ENCODE results near the gene MSL3B.

MSL3B gene

DNA sequence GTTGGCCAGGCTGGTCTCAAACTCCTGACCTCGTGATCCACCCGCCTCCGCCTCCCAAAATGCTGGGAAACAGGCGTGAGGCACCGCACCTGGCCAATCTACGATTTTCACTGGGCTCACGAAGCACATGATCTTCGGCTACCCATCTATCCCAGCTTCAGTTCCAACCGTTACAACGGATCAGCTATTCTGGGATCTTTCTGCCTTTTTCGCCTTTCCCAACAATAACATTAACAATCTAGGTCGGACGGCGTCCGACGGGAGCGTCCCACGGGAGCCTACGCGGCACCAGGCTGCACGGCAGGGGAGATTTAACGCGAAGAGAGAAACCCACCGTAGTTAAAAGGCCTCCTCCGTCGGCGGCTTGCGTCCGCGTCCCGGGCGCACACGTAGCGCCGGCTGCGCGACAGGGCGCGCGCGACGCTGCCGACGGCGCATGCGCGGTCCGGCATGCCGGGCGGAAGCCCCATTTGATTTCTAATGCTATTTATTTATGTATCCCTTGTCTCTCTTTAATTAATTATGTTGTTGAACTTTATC, at the start of gene MSL3B:
TSS of gene MSL3B (minus strand) at position 394 of the 540 bp plus-strand sequence.
- peaks cover 2 to 22% (median 17%) of the 10 kb centered on the region in 8 donors for H3K9me3 Mint-ChIP-seq
- peak within 1 kb of the TSS in 6 of 7 donors; percentile 74 to 92 (median 80) for H3K27ac Mint-ChIP-seq
- POLR2A ChIA-PET (ENCODE audit: partially characterized antibody) = interaction anchor here (1.0 kb wide), 1 partner anchor 13 kb away, joined by 3 read pairs; no protein-coding TSS in a partner anchor

DNA sequence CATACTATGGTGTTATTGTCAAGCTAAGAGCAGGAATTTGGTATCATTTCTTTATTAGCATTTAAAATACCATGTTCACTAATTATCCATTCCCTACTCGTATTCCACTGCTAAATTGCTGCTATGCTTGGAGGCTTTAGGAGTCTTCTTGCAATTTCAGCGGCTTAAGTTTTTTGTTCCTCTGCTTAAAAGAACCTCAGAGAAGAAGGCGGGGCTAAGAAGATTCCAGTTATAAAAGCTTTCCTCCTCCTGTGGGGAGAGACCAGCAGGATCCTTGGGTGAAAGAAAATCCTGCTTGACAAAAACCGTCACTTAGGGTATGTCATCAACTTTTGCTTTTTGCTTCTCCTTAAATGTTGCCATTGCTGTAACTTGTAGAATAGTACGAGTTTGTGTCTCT, 48.9 kb upstream of the MSL3B start, which contains the start of gene TRPM8:
TSS of gene TRPM8 (plus strand) at position 258 of the 400 bp plus-strand sequence. CDS start 9,165 bp downstream, outside the sequence.
- DNase-seq = no peak
- Mint-ChIP-seq H3K27me3 (peaks cover 20 to 23% of the 10 kb centered on the region in 2 donors), H3K27ac (peak within 1 kb of the TSS in 1 of 7 donors; percentile 36), H3K4me3 (no peak within 1 kb of the TSS), H3K36me3 (no peaks in the 10 kb centered on the region), H3K4me1 (peaks cover 1 to 6% (median 2%) of the 10 kb centered on the region in 4 donors), H3K9me3 (peaks cover 0 to 3% (median 0%) of the 10 kb centered on the region in 8 donors)
- POLR2A ChIA-PET (ENCODE audit: partially characterized antibody) = no interaction called here
- peaks cover 3% of the 10 kb centered on the region for H3K27me3 ChIP-seq (ENCODE audit: insufficient read depth, low read length)
- no peak within 1 kb of the TSS for H3K27ac ChIP-seq (ENCODE audit: low read depth, low read length)
- no peaks in the 10 kb centered on the region for H3K9me3 ChIP-seq (ENCODE audit: control insufficient read depth in 1 of 2, low read length in 2 of 2)
- no peaks in the 10 kb centered on the region for H3K36me3 ChIP-seq (ENCODE audit: insufficient read depth, low read length)
- H3K4me3 ChIP-seq (ENCODE audit: low read length in 2 of 2) = no peak within 1 kb of the TSS
- CTCF ChIA-PET (ENCODE audit: partially characterized antibody) = no interaction called here
- no peaks in the 10 kb centered on the region for H3K4me1 ChIP-seq (ENCODE audit: insufficient read depth, low read length)
- intact Hi-C loops (cut with micrococcal nuclease) = no loop called here

More for the DNA sequence above, at the start of gene MSL3B:
- H3K27me3 Mint-ChIP-seq = peaks cover 14 to 22% of the 10 kb centered on the region in 2 donors
- H3K4me1 Mint-ChIP-seq = peaks cover 2 to 8% (median 5%) of the 10 kb centered on the region in 4 donors
- H3K4me1 ChIP-seq (ENCODE audit: insufficient read depth, low read length) = no peaks in the 10 kb centered on the region
- no peaks in the 10 kb centered on the region for H3K27me3 ChIP-seq (ENCODE audit: insufficient read depth, low read length)
- no peaks in the 10 kb centered on the region for H3K36me3 ChIP-seq (ENCODE audit: insufficient read depth, low read length)
- peak within 1 kb of the TSS; percentile 71 to 76 for H3K4me3 ChIP-seq (ENCODE audit: low read length in 2 of 2)
- CTCF ChIA-PET (ENCODE audit: partially characterized antibody) = interaction anchor here (2.8 kb wide), 1 partner anchor 11 kb away, joined by 14 read pairs; no protein-coding TSS in a partner anchor
- peak; percentile 47 to 65 (median 63) for DNase-seq
- peak within 1 kb of the TSS; percentile 88 to 95 (median 91) for H3K4me3 Mint-ChIP-seq
- intact Hi-C loops (cut with micrococcal nuclease) = loop anchor here (1.0 kb wide), 1 partner anchor 14 kb away; the partner anchor contains the start of gene HJURP
- no peaks in the 10 kb centered on the region for H3K9me3 ChIP-seq (ENCODE audit: control insufficient read depth in 1 of 2, low read length in 2 of 2)
- peaks cover 4 to 7% of the 10 kb centered on the region in 2 donors for H3K36me3 Mint-ChIP-seq
- H3K27ac ChIP-seq (ENCODE audit: low read depth, low read length) = no peak within 1 kb of the TSS

DNA sequence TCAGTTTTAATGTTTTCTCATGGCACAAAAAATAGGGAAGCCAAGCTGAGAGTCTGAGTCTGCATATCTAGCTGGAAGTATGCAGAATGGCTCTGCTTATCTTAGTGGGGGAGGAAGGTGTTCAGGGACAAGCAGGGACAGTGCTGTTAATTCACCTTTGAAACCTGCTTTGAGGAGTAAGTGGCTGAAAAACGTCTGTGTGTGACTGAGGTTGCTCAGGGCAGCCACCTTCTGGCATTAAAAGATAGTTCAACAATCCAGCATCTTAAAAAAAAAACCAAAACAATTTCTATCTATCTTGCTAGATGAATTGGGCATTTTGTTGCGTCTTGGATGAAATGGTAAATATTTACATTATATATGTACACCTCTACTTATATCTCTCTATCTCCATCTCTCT, 46.9 kb upstream of the MSL3B start:
- no peak overlapping the region for H3K4me3 Mint-ChIP-seq
- ChIA-PET POLR2A (ENCODE audit: partially characterized antibody) (no interaction called here), CTCF (ENCODE audit: partially characterized antibody) (interaction anchor here (0.9 kb wide), 1 partner anchor 14 kb away, joined by 5 read pairs; no protein-coding TSS in a partner anchor)
- Histone ChIP-seq H3K36me3 (ENCODE audit: insufficient read depth, low read length) (no peaks in the 10 kb centered on the region), H3K4me1 (ENCODE audit: insufficient read depth, low read length) (no peaks in the 10 kb centered on the region), H3K27me3 (ENCODE audit: insufficient read depth, low read length) (peaks cover 3% of the 10 kb centered on the region), H3K27ac (ENCODE audit: low read depth, low read length) (no peak overlapping the region), H3K4me3 (ENCODE audit: low read length in 2 of 2) (no peak overlapping the region), H3K9me3 (ENCODE audit: control insufficient read depth in 1 of 2, low read length in 2 of 2) (no peaks in the 10 kb centered on the region)
- peaks cover 1 to 5% (median 2%) of the 10 kb centered on the region in 4 donors for H3K4me1 Mint-ChIP-seq
- peaks cover 0 to 3% (median 0%) of the 10 kb centered on the region in 8 donors for H3K9me3 Mint-ChIP-seq
- H3K27ac Mint-ChIP-seq = peak overlapping the region in 1 of 7 donors; percentile 5
- DNase-seq = no peak
- intact Hi-C loops (cut with micrococcal nuclease) = no loop called here
- H3K36me3 Mint-ChIP-seq = no peaks in the 10 kb centered on the region
- peaks cover 20 to 23% of the 10 kb centered on the region in 2 donors for H3K27me3 Mint-ChIP-seq

DNA sequence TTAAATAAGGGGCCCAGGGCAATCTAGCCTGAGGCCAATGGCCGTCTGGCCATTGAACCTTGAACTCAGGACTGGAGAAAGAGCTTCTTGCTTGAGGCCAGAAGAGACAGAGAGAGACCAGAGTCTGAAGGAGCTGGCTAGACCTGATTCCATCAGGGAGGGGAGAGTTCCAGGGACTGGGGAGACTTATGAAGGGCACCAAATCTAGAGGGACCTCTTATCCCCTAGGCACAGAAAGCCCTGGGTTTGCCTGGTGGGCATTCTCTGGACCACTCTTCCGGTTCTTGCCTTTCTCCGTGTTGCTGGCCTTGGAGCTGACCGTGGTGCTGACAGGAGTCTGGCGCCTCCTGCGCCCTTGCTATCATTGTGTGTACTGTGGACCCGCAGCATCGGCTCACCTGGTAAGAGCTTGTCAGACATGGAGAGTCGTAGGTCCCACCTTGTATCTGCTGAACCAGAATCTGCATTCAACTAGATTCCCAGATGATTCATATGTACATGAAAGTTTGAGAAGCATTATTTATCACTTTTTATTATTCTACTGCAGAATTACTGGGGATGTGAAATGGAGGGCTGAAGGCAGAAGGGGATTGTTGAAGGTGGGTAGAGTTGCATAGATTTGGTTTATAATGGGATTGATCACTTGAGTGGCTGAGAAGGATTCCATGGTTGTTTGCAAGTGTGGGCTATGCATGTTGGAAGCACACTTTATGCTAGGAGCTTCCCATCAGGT, 44.7 kb upstream of the MSL3B start:
- Histone ChIP-seq H3K27me3 (ENCODE audit: insufficient read depth, low read length) (peaks cover 3% of the 10 kb centered on the region), H3K9me3 (ENCODE audit: control insufficient read depth in 1 of 2, low read length in 2 of 2) (no peaks in the 10 kb centered on the region), H3K27ac (ENCODE audit: low read depth, low read length) (no peak overlapping the region), H3K4me1 (ENCODE audit: insufficient read depth, low read length) (no peaks in the 10 kb centered on the region), H3K36me3 (ENCODE audit: insufficient read depth, low read length) (no peaks in the 10 kb centered on the region), H3K4me3 (ENCODE audit: low read length in 2 of 2) (no peak overlapping the region)
- Mint-ChIP-seq H3K4me1 (peaks cover 0 to 2% (median 0%) of the 10 kb centered on the region in 4 donors), H3K27me3 (peaks cover 19 to 22% of the 10 kb centered on the region in 2 donors), H3K36me3 (no peaks in the 10 kb centered on the region), H3K9me3 (peaks cover 0 to 3% (median 0%) of the 10 kb centered on the region in 8 donors), H3K27ac (peak overlapping the region in 1 of 7 donors; percentile 1), H3K4me3 (no peak overlapping the region)
- intact Hi-C loops (cut with micrococcal nuclease) = no loop called here
- POLR2A ChIA-PET (ENCODE audit: partially characterized antibody) = no interaction called here
- CTCF ChIA-PET (ENCODE audit: partially characterized antibody) = no interaction called here
- no peak for DNase-seq

DNA sequence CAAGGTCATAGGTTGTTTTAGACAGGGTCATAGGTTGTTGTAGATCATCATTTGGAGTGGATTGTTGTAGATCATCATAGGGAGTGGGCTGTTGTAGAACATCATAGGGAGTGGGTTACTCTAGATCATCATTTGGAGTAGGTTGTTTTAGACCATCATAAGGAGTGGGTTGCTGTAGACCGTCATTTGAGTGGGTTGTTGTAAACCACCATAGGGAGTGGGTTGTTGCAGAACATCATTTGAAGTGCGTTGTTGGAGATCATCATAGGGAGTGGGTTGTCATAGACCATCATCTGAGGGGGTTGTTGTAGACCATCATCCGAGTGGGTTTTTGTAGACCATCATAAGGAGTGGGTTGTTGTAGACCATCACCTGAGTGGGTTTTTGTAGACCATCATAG, 39.4 kb upstream of the MSL3B start:
- ChIA-PET POLR2A (ENCODE audit: partially characterized antibody) (no interaction called here), CTCF (ENCODE audit: partially characterized antibody) (no interaction called here)
- Mint-ChIP-seq H3K36me3 (no peaks in the 10 kb centered on the region), H3K27me3 (peaks cover 12 to 19% of the 10 kb centered on the region in 2 donors), H3K27ac (no peak overlapping the region), H3K9me3 (peaks cover 0 to 6% (median 0%) of the 10 kb centered on the region in 8 donors), H3K4me1 (no peaks in the 10 kb centered on the region), H3K4me3 (no peak overlapping the region)
- Histone ChIP-seq H3K4me3 (ENCODE audit: low read length in 2 of 2) (no peak overlapping the region), H3K9me3 (ENCODE audit: control insufficient read depth in 1 of 2, low read length in 2 of 2) (no peaks in the 10 kb centered on the region), H3K27ac (ENCODE audit: low read depth, low read length) (no peak overlapping the region), H3K4me1 (ENCODE audit: insufficient read depth, low read length) (no peaks in the 10 kb centered on the region), H3K36me3 (ENCODE audit: insufficient read depth, low read length) (no peaks in the 10 kb centered on the region), H3K27me3 (ENCODE audit: insufficient read depth, low read length) (no peaks in the 10 kb centered on the region)
- no peak for DNase-seq
- intact Hi-C loops (cut with micrococcal nuclease) = no loop called here

DNA sequence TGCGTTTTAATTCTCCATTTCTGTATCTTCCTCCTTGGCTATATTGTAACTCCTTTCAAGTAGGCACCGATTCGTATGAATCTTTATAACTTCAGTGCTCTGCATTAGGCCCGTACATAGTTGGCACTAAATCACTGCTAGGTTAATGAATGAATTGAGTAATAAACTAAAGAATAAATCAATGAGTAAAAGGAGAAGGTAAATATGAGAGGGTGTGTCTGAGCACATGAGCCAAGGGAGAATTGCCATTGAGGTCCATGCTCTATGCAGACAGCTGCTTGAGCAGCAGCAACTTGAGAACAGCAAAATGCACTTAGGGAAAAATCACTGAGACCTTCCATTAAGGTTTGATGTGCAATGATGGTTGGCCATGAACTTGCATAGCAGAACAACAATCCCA, 37.8 kb upstream of the MSL3B start:
- no peak overlapping the region for H3K4me3 ChIP-seq (ENCODE audit: low read length in 2 of 2)
- Mint-ChIP-seq H3K36me3 (no peaks in the 10 kb centered on the region), H3K9me3 (peaks cover 0 to 6% (median 0%) of the 10 kb centered on the region in 8 donors), H3K27ac (no peak overlapping the region), H3K4me1 (no peaks in the 10 kb centered on the region), H3K27me3 (peaks cover 12 to 19% of the 10 kb centered on the region in 2 donors), H3K4me3 (no peak overlapping the region)
- H3K4me1 ChIP-seq (ENCODE audit: insufficient read depth, low read length) = no peaks in the 10 kb centered on the region
- H3K36me3 ChIP-seq (ENCODE audit: insufficient read depth, low read length) = no peaks in the 10 kb centered on the region
- no peaks in the 10 kb centered on the region for H3K9me3 ChIP-seq (ENCODE audit: control insufficient read depth in 1 of 2, low read length in 2 of 2)
- no peaks in the 10 kb centered on the region for H3K27me3 ChIP-seq (ENCODE audit: insufficient read depth, low read length)
- CTCF ChIA-PET (ENCODE audit: partially characterized antibody) = no interaction called here
- DNase-seq = no peak
- POLR2A ChIA-PET (ENCODE audit: partially characterized antibody) = no interaction called here
- H3K27ac ChIP-seq (ENCODE audit: low read depth, low read length) = no peak overlapping the region
- intact Hi-C loops (cut with micrococcal nuclease) = no loop called here

DNA sequence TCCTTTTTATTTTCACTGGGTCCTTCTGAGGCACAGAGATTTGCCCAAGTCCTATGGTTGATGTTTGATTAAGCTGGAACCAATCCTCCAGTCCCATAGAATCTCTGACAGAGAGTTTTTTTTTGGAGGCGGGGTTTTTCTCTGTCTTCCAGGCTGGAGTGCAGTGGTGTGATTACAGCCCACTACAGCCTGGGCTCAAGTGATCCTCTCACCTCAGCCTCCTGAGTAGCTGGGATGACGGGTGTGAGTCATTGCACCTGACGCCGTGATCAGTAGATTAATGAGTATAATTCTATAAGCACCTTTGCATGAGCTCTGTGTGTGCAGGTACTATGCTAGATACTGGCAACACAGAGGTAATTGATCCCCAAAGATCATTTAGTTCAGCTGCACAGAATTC, 33.7 kb upstream of the MSL3B start:
- Mint-ChIP-seq H3K4me1 (peaks cover 11 to 15% (median 14%) of the 10 kb centered on the region in 4 donors), H3K4me3 (no peak overlapping the region), H3K27me3 (peaks cover 6 to 10% of the 10 kb centered on the region in 2 donors), H3K36me3 (no peaks in the 10 kb centered on the region), H3K9me3 (peaks cover 0 to 3% (median 0%) of the 10 kb centered on the region in 8 donors), H3K27ac (no peak overlapping the region)
- DNase-seq = no peak
- no peak overlapping the region for H3K4me3 ChIP-seq (ENCODE audit: low read length in 2 of 2)
- ChIA-PET POLR2A (ENCODE audit: partially characterized antibody) (no interaction called here), CTCF (ENCODE audit: partially characterized antibody) (interaction anchor here (1.8 kb wide), 1 partner anchor 13 kb away, joined by 5 read pairs; no protein-coding TSS in a partner anchor)
- peaks cover 13% of the 10 kb centered on the region for H3K4me1 ChIP-seq (ENCODE audit: insufficient read depth, low read length)
- no peaks in the 10 kb centered on the region for H3K27me3 ChIP-seq (ENCODE audit: insufficient read depth, low read length)
- no peaks in the 10 kb centered on the region for H3K36me3 ChIP-seq (ENCODE audit: insufficient read depth, low read length)
- H3K9me3 ChIP-seq (ENCODE audit: control insufficient read depth in 1 of 2, low read length in 2 of 2) = no peaks in the 10 kb centered on the region
- intact Hi-C loops (cut with micrococcal nuclease) = no loop called here
- H3K27ac ChIP-seq (ENCODE audit: low read depth, low read length) = no peak overlapping the region
